ENCODE measurements around the gene SLC29A4.

Gene SLC29A4

GRCh38 chr7:5294169-5294987 is 11.6 kb downstream of the SLC29A4 start:
- H2BK12ac ChIP-seq (ENCODE audit: low read length): no peak overlapping the region
- H3K27me3 ChIP-seq (ENCODE audit: control insufficient read depth in 3 of 3, insufficient read depth in 3 of 3, low read depth in 1 of 3, low read length in 3 of 3): peaks cover 0 to 2% (median 0%) of the 10 kb centered on the region in 3 experiments
- no peak overlapping the region for H3K23ac ChIP-seq (ENCODE audit: low read depth, low read length, poor library complexity)
- peaks cover 17 to 70% of the 10 kb centered on the region in 2 donors for H3K36me3 ChIP-seq (replicated peaks in 1 of 2; ENCODE audit: control insufficient read depth in 2 of 2, insufficient read depth in 2 of 2, low read length in 2 of 2)
- no peak overlapping the region for H2AK5ac ChIP-seq (ENCODE audit: low read depth, low read length)
- no peak overlapping the region for H2BK5ac ChIP-seq (ENCODE audit: low read length)
- no peak for DNase-seq (ENCODE audit: low spot score)
- no peak overlapping the region for H3K9ac ChIP-seq (ENCODE audit: low read depth, low read length, poor library complexity)
- peaks cover 2 to 6% of the 10 kb centered on the region in 2 donors for H3K9me3 ChIP-seq (replicated peaks in 1 of 2; ENCODE audit: control insufficient read depth in 2 of 2, insufficient read depth in 1 of 2, low read depth in 1 of 2, low read length in 2 of 2)
- peak overlapping the region in 1 of 2 donors; percentile 50 for H3K4me3 ChIP-seq (ENCODE audit: low read length in 2 of 2)
- no peak overlapping the region for H3K14ac ChIP-seq (ENCODE audit: low read length)
- no peak overlapping the region for H4K91ac ChIP-seq (ENCODE audit: low read depth, low read length, poor library complexity)
- no peak overlapping the region for H2BK15ac ChIP-seq (ENCODE audit: low read length)
- H3K27ac ChIP-seq (replicated peaks; ENCODE audit: low read length): no peak overlapping the region
- no CpG with 5 or more reads among the region's 14 CpGs for WGBS, 2 donors (ENCODE audit: extremely low coverage in 2 of 2, insufficient read length in 2 of 2, insufficient replicate concordance in 1 of 2)
- no peak overlapping the region for H3K4ac ChIP-seq (ENCODE audit: low read length)
- no peak overlapping the region for H3K18ac ChIP-seq (ENCODE audit: low read length)
- H4K8ac ChIP-seq (ENCODE audit: low read depth, low read length): no peak overlapping the region
- H3K4me2 ChIP-seq (ENCODE audit: insufficient read depth, low read length, poor library complexity, severe bottlenecking): no peak overlapping the region
- H2BK120ac ChIP-seq (ENCODE audit: low read depth, low read length): no peak overlapping the region
- H3K4me1 ChIP-seq (ENCODE audit: control insufficient read depth in 2 of 2, insufficient read depth in 1 of 2, low read depth in 1 of 2, low read length in 2 of 2): peaks cover 0 to 10% of the 10 kb centered on the region in 2 donors
- no peak overlapping the region for H2AFZ ChIP-seq (ENCODE audit: low read length)
- H3K79me1 ChIP-seq (ENCODE audit: low read depth, low read length): no peaks in the 10 kb centered on the region

GRCh38 chr7:5295039-5296014 is 12.6 kb downstream of the SLC29A4 start:
- H2BK12ac ChIP-seq (ENCODE audit: low read length): no peak overlapping the region
- H3K4me2 ChIP-seq (ENCODE audit: insufficient read depth, low read length, poor library complexity, severe bottlenecking): peak overlapping the region; percentile 66
- H3K9ac ChIP-seq (ENCODE audit: low read depth, low read length, poor library complexity): peak overlapping the region; percentile 78
- H3K4me3 ChIP-seq (ENCODE audit: low read length in 2 of 2): peak overlapping the region in 1 of 2 donors; percentile 77
- peaks cover 0 to 2% (median 0%) of the 10 kb centered on the region in 3 experiments for H3K27me3 ChIP-seq (ENCODE audit: control insufficient read depth in 3 of 3, insufficient read depth in 3 of 3, low read depth in 1 of 3, low read length in 3 of 3)
- peaks cover 0 to 10% of the 10 kb centered on the region in 2 donors for H3K4me1 ChIP-seq (ENCODE audit: control insufficient read depth in 2 of 2, insufficient read depth in 1 of 2, low read depth in 1 of 2, low read length in 2 of 2)
- peaks cover under 1% of the 10 kb centered on the region for H3K79me1 ChIP-seq (ENCODE audit: low read depth, low read length)
- H2BK5ac ChIP-seq (ENCODE audit: low read length): peak overlapping the region; percentile 18
- peaks cover 2 to 6% of the 10 kb centered on the region in 2 donors for H3K9me3 ChIP-seq (replicated peaks in 1 of 2; ENCODE audit: control insufficient read depth in 2 of 2, insufficient read depth in 1 of 2, low read depth in 1 of 2, low read length in 2 of 2)
- no peak overlapping the region for H2AFZ ChIP-seq (ENCODE audit: low read length)
- no peak overlapping the region for H3K14ac ChIP-seq (ENCODE audit: low read length)
- peak overlapping the region; percentile 37 for H2BK15ac ChIP-seq (ENCODE audit: low read length)
- H3K27ac ChIP-seq (replicated peaks; ENCODE audit: low read length): no peak overlapping the region
- H4K8ac ChIP-seq (ENCODE audit: low read depth, low read length): no peak overlapping the region
- H3K36me3 ChIP-seq (replicated peaks in 1 of 2; ENCODE audit: control insufficient read depth in 2 of 2, insufficient read depth in 2 of 2, low read length in 2 of 2): peaks cover 16 to 68% of the 10 kb centered on the region in 2 donors
- no peak for DNase-seq (ENCODE audit: low spot score)
- H2BK120ac ChIP-seq (ENCODE audit: low read depth, low read length): no peak overlapping the region
- H3K4ac ChIP-seq (ENCODE audit: low read length): no peak overlapping the region
- H3K23ac ChIP-seq (ENCODE audit: low read depth, low read length, poor library complexity): no peak overlapping the region
- WGBS, 2 donors (ENCODE audit: extremely low coverage in 2 of 2, insufficient read length in 2 of 2, insufficient replicate concordance in 1 of 2): no CpG with 5 or more reads among the region's 33 CpGs
- H4K91ac ChIP-seq (ENCODE audit: low read depth, low read length, poor library complexity): no peak overlapping the region
- H2AK5ac ChIP-seq (ENCODE audit: low read depth, low read length): peak overlapping the region; percentile 86
- peak overlapping the region; percentile 44 for H3K18ac ChIP-seq (ENCODE audit: low read length)

- Histone ChIP-seq H3K9ac (ENCODE audit: low read depth, low read length, poor library complexity) (peak overlapping the region; percentile 78), H3K4me1 (ENCODE audit: control insufficient read depth in 2 of 2, insufficient read depth in 1 of 2, low read depth in 1 of 2, low read length in 2 of 2) (peaks cover 0 to 10% of the 10 kb centered on the region in 2 donors), H4K91ac (ENCODE audit: low read depth, low read length, poor library complexity) (no peak overlapping the region), H3K27me3 (ENCODE audit: control insufficient read depth in 3 of 3, insufficient read depth in 3 of 3, low read depth in 1 of 3, low read length in 3 of 3) (peaks cover 0 to 2% (median 0%) of the 10 kb centered on the region in 3 experiments), H3K23ac (ENCODE audit: low read depth, low read length, poor library complexity) (peak overlapping the region; percentile 73), H3K18ac (ENCODE audit: low read length) (peak overlapping the region; percentile 44), H2AK5ac (ENCODE audit: low read depth, low read length) (no peak overlapping the region), H3K36me3 (replicated peaks in 1 of 2; ENCODE audit: control insufficient read depth in 2 of 2, insufficient read depth in 2 of 2, low read length in 2 of 2) (peaks cover 10 to 64% of the 10 kb centered on the region in 2 donors), H3K14ac (ENCODE audit: low read length) (peak overlapping the region; percentile 94), H2AFZ (ENCODE audit: low read length) (no peak overlapping the region), H3K4ac (ENCODE audit: low read length) (no peak overlapping the region), H3K27ac (replicated peaks; ENCODE audit: low read length) (no peak overlapping the region), H3K79me1 (ENCODE audit: low read depth, low read length) (peaks cover 1% of the 10 kb centered on the region), H2BK120ac (ENCODE audit: low read depth, low read length) (no peak overlapping the region), H3K9me3 (replicated peaks in 1 of 2; ENCODE audit: control insufficient read depth in 2 of 2, insufficient read depth in 1 of 2, low read depth in 1 of 2, low read length in 2 of 2) (peaks cover 2 to 6% of the 10 kb centered on the region in 2 donors), H3K4me3 (ENCODE audit: low read length in 2 of 2) (peak overlapping the region in 1 of 2 donors; percentile 77), H2BK5ac (ENCODE audit: low read length) (no peak overlapping the region), H3K4me2 (ENCODE audit: insufficient read depth, low read length, poor library complexity, severe bottlenecking) (peak overlapping the region; percentile 66), H2BK15ac (ENCODE audit: low read length) (no peak overlapping the region), H2BK12ac (ENCODE audit: low read length) (no peak overlapping the region), H4K8ac (ENCODE audit: low read depth, low read length) (no peak overlapping the region)
- WGBS, 2 donors (ENCODE audit: extremely low coverage in 2 of 2, insufficient read length in 2 of 2, insufficient replicate concordance in 1 of 2): no CpG with 5 or more reads among the region's 29 CpGs
- no peak for DNase-seq (ENCODE audit: low spot score)
Measured at GRCh38 chr7:5296015-5296610, 13.4 kb downstream of the SLC29A4 start.
